Lower lobe of right lung (tissue), 2 donors: Measurements from ENCODE around the gene AVPR2. TPM values are rescaled to one million over a fixed set of nuclear protein-coding genes. Genes with fewer than 3 reads are reported as not detected.

ENCODE experiments used
- ATAC-seq, 2 donors: fragments of 200-7000 bp; cut with Tn5 transposase; one replicate each; pipeline ENCODE4 v1.9.1; 2020 to 2022; ENCODE audit warnings: mild to moderate bottlenecking in 2 of 2, moderate library complexity in 2 of 2
- DNase-seq: peaks from one replicate; pipeline ENCODE4 v3.0.0-alpha.2; 2020
- H3K27ac ChIP-seq: fragments of 200-600 bp; one replicate; pipeline ENCODE4 v1.8.0; 2022
- H3K27me3 ChIP-seq: fragments of 200-600 bp; one replicate; pipeline ENCODE4 v1.8.0; 2022; ENCODE audit warnings: low read depth
- H3K36me3 ChIP-seq: fragments of 200-600 bp; one replicate; pipeline ENCODE4 v1.8.0; 2022; ENCODE audit warnings: mild to moderate bottlenecking
- H3K4me1 ChIP-seq: fragments of 200-600 bp; one replicate; pipeline ENCODE4 v1.8.0; 2022
- H3K4me3 ChIP-seq: fragments of 200-600 bp; one replicate; pipeline ENCODE4 v1.8.0; 2022; ENCODE audit warnings: mild to moderate bottlenecking
- H3K9me3 ChIP-seq: fragments of 200-600 bp; one replicate; pipeline ENCODE4 v1.8.0; 2022
- intact Hi-C: fragments of 100-400 bp; cut with DNase I; formaldehyde crosslinking; loops from one replicate; pipeline ENCODE4 v1.11.0; 2022
- total RNA-seq: library from RNA; stranded (reverse); fragmentation: NEBNext Ultra II Directional; extraction: Animal tissue kit (Norgen Biotek cat#: 25700); gene quantifications from one replicate; pipeline ENCODE4 v1.2.1, GENCODE V29; 2021
- TF ChIP-seq, protein P1 (sequence below): fragments of 200-600 bp; IDR thresholded peaks from one replicate; pipeline ENCODE4 v1.8.0; 2022; ENCODE audit warnings: antibody characterized with exemption, mild to moderate bottlenecking
- donor health status: DM: no; HTN: yes; CAD: no; lungs with severe emphysema.

AVPR2 gene
- total RNA-seq, 1 donor from 2014 or later = 1.9 TPM

DNA sequence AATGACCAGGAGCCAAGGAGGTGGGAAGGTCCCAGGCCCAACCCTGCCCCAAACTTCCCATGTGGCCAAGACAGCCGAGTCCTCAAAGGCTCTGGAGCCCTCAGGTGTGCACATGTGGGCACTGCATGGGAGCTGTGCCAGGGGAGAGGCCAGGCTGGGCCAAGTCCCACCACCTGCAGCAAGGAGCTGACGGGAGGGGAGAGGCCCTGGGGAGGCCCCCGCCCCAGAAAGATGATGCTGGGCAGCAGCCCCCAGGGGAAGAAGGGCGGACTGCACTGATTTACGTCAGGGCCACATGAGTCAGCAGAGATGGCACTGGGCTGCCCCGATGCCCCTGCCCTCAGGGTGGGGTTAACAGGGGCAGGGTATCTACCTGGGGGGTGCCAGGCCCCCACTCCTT, 19.9 kb upstream of the AVPR2 start:
- DNase-seq = no peak
- no peak for ATAC-seq
- H3K27ac ChIP-seq = no peak overlapping the region
- no peak overlapping the region for H3K4me3 ChIP-seq
- no peaks in the 10 kb centered on the region for H3K9me3 ChIP-seq
- peaks cover 4% of the 10 kb centered on the region for H3K4me1 ChIP-seq
- TF ChIP-seq, protein P1, sequence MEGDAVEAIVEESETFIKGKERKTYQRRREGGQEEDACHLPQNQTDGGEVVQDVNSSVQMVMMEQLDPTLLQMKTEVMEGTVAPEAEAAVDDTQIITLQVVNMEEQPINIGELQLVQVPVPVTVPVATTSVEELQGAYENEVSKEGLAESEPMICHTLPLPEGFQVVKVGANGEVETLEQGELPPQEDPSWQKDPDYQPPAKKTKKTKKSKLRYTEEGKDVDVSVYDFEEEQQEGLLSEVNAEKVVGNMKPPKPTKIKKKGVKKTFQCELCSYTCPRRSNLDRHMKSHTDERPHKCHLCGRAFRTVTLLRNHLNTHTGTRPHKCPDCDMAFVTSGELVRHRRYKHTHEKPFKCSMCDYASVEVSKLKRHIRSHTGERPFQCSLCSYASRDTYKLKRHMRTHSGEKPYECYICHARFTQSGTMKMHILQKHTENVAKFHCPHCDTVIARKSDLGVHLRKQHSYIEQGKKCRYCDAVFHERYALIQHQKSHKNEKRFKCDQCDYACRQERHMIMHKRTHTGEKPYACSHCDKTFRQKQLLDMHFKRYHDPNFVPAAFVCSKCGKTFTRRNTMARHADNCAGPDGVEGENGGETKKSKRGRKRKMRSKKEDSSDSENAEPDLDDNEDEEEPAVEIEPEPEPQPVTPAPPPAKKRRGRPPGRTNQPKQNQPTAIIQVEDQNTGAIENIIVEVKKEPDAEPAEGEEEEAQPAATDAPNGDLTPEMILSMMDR = no peak
- peaks cover 37% of the 10 kb centered on the region for H3K27me3 ChIP-seq
- intact Hi-C loops = no loop called here
- H3K36me3 ChIP-seq = no peaks in the 10 kb centered on the region

DNA sequence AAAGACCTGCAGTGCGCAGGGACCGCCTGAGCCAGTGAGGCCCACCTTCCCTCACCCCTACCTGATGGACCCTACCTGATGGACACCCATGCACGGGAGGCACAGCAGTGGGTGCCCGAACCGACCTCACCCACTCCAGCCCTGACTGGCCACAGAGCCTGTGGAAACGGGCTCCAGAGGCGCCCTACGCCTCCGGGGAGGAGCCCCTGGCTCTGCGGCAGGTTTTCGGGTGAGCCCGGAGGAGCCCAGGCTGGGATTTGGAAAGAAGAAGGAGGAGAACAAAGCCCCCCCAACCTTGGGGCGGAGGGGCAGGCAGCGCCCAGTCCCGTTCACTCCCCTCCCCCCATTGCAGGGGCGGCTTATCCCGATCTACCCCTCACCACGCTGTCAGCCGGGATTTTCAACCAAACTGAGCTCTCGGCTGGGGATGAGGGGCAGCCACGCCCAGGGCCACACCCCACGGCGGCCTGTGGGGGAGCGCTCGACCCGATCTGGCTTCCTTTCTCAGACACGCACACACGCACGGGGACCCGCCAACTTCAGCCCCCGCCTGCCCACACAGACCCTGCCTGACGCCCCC, 19.2 kb upstream of the AVPR2 start:
- TF ChIP-seq, protein P1 = no peak
- no peak overlapping the region for H3K4me3 ChIP-seq

DNA sequence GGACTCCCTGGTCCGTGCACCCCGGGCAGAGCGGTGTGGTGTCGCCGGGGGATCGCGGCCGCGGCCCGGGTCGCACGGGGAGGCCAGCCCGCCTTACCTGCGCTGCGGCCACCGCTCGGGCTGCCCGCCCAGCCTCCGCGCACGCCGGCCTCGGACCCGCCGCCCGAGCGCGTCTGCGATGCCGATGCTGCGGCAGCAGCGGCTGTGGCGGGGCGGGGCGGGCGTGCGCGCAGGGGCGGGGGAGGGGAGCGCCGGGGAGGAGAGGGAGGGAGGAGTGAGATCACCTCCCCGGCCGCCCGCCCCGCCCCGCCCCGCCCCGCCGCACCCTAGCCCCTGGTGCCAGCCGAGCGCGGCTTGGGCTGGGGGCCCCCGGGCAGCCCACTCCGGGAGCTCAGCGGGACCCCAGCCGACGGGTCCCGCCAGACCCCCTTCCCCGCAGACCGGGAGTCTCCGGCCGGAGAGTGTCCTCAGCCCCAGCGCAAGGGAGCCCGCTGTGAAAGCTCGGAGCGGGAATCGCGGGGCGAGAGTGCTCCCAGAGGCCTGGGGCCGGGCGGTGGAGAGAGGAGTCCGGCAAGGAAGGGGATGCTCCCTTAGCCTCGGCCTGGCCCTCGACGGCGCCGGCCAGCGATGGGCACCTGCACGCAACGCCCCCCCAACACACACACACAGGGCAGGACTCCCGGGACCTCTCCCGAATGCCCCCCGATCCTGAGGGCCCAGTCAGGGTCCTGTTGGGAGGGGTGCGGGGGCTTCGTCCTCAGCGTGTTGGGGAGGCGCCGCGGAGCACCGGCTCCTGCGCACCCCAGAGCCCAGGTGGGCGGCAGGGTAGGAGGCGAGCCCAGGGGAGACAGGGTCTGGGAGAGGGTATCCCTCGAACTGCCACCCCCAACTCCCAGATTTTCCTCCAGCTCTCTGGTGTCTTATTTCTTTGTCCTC, 18.2 kb upstream of the AVPR2 start, which contains the start of gene L1CAM:
Gene L1CAM, minus strand, starts transcription at position 206 of the 936 bp plus-strand sequence. CDS start 10,337 bp downstream, outside the sequence.
- Histone ChIP-seq H3K36me3 (no peaks in the 10 kb centered on the region), H3K27ac (no peak within 1 kb of the TSS), H3K4me3 (no peak within 1 kb of the TSS), H3K4me1 (peaks cover 4% of the 10 kb centered on the region), H3K9me3 (no peaks in the 10 kb centered on the region), H3K27me3 (peaks cover 35% of the 10 kb centered on the region)
- TF ChIP-seq, protein P1 = no peak
- intact Hi-C loops = no loop called here
- no peak for DNase-seq
- ATAC-seq = no peak

More for the DNA sequence above, 19.2 kb upstream of the AVPR2 start:
- Histone ChIP-seq H3K36me3 (no peaks in the 10 kb centered on the region), H3K4me1 (peaks cover 4% of the 10 kb centered on the region), H3K27ac (no peak overlapping the region), H3K27me3 (peaks cover 35% of the 10 kb centered on the region), H3K9me3 (no peaks in the 10 kb centered on the region)
- no peak for ATAC-seq
- DNase-seq = no peak
- intact Hi-C loops = no loop called here

DNA sequence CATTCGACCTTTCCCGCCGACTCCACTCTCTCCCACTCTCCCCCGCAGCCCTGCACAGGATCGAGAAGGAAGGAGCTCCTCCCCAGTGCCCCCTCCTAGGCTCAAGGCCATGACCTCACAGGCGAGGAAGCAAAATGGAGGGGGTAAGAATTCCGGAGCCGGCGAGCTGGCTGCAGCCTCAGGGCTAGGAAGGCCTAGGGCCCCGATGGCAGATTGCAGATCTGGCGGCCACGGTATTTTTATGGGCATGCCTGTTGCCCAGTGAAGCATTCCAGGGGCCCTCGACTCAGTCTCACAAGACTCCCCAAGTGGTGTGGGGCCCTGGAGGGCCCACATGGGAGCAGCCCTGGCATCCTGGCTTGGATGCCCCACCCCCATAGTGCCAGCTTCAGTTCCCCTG, 17.6 kb upstream of the AVPR2 start:
- no peak for ATAC-seq
- Histone ChIP-seq H3K27ac (no peak overlapping the region), H3K27me3 (peaks cover 35% of the 10 kb centered on the region), H3K4me1 (peaks cover 4% of the 10 kb centered on the region), H3K9me3 (no peaks in the 10 kb centered on the region), H3K4me3 (no peak overlapping the region), H3K36me3 (no peaks in the 10 kb centered on the region)
- DNase-seq = no peak
- TF ChIP-seq, protein P1 = no peak
- intact Hi-C loops = no loop called here

DNA sequence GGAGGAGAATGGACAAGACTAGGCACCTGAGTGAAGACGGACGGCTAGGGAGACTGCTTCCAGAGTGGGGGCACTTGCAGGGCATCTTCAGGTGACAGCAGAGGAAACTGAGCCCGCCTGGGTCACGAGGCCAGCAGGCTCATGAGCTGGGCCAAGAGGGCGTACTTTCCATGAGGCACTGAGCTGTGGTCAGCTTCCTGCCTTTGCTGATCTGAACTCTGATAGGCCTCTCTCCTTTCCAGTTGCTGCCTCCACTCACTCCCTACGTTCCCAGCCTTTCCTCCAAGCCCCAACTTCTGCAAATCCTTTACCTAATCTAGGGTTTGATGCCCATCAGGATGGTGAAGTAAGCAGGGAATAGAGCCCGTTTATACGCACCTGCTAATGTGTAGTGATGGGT, 17.1 kb upstream of the AVPR2 start:
- Histone ChIP-seq H3K27ac (no peak overlapping the region), H3K4me3 (no peak overlapping the region), H3K4me1 (peaks cover 4% of the 10 kb centered on the region), H3K27me3 (peaks cover 35% of the 10 kb centered on the region), H3K9me3 (no peaks in the 10 kb centered on the region), H3K36me3 (no peaks in the 10 kb centered on the region)
- DNase-seq (no peak), ATAC-seq (no peak)
- intact Hi-C loops = no loop called here
- TF ChIP-seq, protein P1 = no peak
